Osteocyte (in vitro differentiated cells): ENCODE measurements around the gene SMAD2. TPM values are rescaled to one million over a fixed set of nuclear protein-coding genes. Genes with fewer than 3 reads are reported as not detected.

ENCODE experiments used
- DNase-seq: peaks from one replicate; pipeline ENCODE4 v3.0.0; 2021; ENCODE audit warnings: mixed read lengths; ENCODE audit not compliant: unreplicated experiment; ENCODE audit errors: extremely low spot score
- H3K27ac Mint-ChIP-seq: one replicate; pipeline ENCODE4 v1.8.0; 2021; ENCODE audit warnings: mild to moderate bottlenecking, mixed read lengths; ENCODE audit not compliant: unreplicated experiment
- H3K27me3 Mint-ChIP-seq: one replicate; pipeline ENCODE4 v1.8.0; 2021; ENCODE audit warnings: mixed read lengths; ENCODE audit not compliant: unreplicated experiment
- H3K36me3 Mint-ChIP-seq: one replicate; pipeline ENCODE4 v1.8.0; 2021; ENCODE audit warnings: mixed read lengths; ENCODE audit not compliant: unreplicated experiment
- H3K4me1 Mint-ChIP-seq: one replicate; pipeline ENCODE4 v1.8.0; 2021; ENCODE audit warnings: mixed read lengths; ENCODE audit not compliant: unreplicated experiment
- H3K4me3 Mint-ChIP-seq: one replicate; pipeline ENCODE4 v1.8.0; 2021; ENCODE audit warnings: mild to moderate bottlenecking, moderate library complexity, mixed read lengths; ENCODE audit not compliant: unreplicated experiment
- H3K9me3 Mint-ChIP-seq: one replicate; pipeline ENCODE4 v1.8.0; 2021; ENCODE audit warnings: mixed read lengths; ENCODE audit not compliant: unreplicated experiment
- total RNA-seq: library from RNA; stranded (reverse); gene quantifications from 2 replicates; pipeline ENCODE4 v1.2.1, GENCODE V29; 2021
- TF ChIP-seq, protein P1 (sequence below): fragments of 200-600 bp; sonication (generic); IDR thresholded peaks from 2 replicates; pipeline ENCODE4 v1.5.0; 2021; ENCODE audit warnings: antibody characterized with exemption, mild to moderate bottlenecking, moderate library complexity

The SMAD2 gene
- total RNA-seq, 1 donor from 2014 or later = 147 TPM

DNA sequence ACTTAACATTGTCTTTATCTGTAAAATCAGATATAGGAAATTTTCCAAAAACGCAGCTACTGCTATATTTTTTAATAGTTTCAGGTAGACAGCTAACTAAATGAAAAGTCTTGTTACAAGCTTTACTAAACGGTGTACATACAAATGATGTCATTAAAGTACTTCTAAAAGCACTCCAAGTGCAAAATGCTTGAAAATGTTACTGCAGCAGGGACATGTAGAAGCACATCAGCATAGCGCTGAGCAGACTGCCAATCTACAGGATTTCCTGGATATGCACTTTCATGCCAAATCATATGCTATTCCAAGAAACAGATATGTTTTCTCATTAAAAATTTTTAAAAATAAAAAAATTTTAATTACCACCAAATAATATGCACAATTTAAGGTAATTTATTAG is 61.7 kb downstream of the SMAD2 start:
- peaks cover 32% of the 10 kb centered on the region for H3K36me3 Mint-ChIP-seq
- H3K27me3 Mint-ChIP-seq = no peaks in the 10 kb centered on the region
- no peak overlapping the region for H3K4me3 Mint-ChIP-seq
- TF ChIP-seq, protein P1, sequence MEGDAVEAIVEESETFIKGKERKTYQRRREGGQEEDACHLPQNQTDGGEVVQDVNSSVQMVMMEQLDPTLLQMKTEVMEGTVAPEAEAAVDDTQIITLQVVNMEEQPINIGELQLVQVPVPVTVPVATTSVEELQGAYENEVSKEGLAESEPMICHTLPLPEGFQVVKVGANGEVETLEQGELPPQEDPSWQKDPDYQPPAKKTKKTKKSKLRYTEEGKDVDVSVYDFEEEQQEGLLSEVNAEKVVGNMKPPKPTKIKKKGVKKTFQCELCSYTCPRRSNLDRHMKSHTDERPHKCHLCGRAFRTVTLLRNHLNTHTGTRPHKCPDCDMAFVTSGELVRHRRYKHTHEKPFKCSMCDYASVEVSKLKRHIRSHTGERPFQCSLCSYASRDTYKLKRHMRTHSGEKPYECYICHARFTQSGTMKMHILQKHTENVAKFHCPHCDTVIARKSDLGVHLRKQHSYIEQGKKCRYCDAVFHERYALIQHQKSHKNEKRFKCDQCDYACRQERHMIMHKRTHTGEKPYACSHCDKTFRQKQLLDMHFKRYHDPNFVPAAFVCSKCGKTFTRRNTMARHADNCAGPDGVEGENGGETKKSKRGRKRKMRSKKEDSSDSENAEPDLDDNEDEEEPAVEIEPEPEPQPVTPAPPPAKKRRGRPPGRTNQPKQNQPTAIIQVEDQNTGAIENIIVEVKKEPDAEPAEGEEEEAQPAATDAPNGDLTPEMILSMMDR = no peak
- DNase-seq = no peak
- H3K9me3 Mint-ChIP-seq = no peaks in the 10 kb centered on the region
- H3K27ac Mint-ChIP-seq = no peak overlapping the region
- H3K4me1 Mint-ChIP-seq = peaks cover 27% of the 10 kb centered on the region

DNA sequence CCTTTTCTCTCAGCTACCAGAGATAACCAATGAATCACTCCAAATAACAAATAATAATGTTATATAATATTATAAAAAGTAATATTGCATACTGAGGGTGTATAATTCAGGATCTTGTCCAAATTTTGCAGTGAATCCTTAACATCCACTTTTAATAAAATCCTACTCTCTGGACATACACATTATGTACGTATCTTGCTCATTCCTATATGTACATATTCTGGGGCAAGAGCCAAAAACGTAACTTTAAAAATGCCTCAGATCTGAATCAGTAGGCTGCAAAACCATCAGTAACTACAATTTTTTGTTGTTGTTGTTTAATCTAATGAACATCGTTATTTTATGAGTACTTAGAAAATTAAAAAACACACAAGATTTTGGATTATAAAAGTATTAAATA is 65.3 kb downstream of the SMAD2 start:
- DNase-seq = no peak
- Mint-ChIP-seq H3K27me3 (no peaks in the 10 kb centered on the region), H3K27ac (no peak overlapping the region), H3K9me3 (no peaks in the 10 kb centered on the region), H3K4me3 (no peak overlapping the region), H3K4me1 (peaks cover 8% of the 10 kb centered on the region), H3K36me3 (peaks cover 46% of the 10 kb centered on the region)
- TF ChIP-seq, protein P1 = no peak

DNA sequence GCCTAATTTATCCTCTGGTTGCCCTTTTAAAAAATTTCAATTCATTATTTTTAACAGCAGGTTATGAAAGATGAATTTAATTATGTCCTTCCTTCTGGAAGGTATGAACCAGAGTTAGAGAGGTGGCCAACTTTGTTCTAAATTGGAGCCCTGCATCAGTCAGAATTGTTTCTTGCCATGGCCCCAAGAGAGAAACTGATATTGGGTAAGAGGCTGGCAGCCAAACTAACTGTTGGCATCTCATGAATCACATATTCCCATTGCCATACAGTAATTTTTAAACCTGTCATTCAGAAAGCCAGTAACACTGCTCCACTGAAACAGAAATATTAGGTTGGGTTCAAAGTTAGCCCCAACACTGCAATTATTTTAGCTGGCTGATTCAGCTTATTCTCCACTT is 67.4 kb downstream of the SMAD2 start:
- H3K9me3 Mint-ChIP-seq = peaks cover 11% of the 10 kb centered on the region
- H3K4me1 Mint-ChIP-seq = no peaks in the 10 kb centered on the region
- H3K36me3 Mint-ChIP-seq = peaks cover 55% of the 10 kb centered on the region
- TF ChIP-seq, protein P1 = no peak
- H3K27ac Mint-ChIP-seq = no peak overlapping the region
- no peak overlapping the region for H3K4me3 Mint-ChIP-seq
- H3K27me3 Mint-ChIP-seq = no peaks in the 10 kb centered on the region
- no peak for DNase-seq

DNA sequence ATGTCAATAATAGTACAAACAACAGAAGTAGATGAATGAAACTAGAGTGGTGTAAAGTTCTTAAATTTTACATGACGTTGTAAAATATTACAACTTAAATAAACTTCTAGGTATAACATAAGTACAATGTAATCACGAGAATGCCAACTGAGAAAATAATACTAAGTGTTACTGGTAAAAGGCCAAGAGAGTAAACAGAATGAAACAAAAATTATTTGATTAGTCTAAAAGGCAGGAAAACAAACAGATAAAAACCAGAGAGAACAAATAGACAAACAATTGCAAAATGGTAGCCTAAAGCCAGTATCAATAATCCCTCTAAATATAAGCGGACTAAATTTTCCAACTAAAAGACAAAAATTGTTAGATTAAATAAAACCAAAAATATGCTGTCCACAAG is 71.9 kb downstream of the SMAD2 start:
- Mint-ChIP-seq H3K9me3 (peaks cover 14% of the 10 kb centered on the region), H3K27me3 (no peaks in the 10 kb centered on the region), H3K4me3 (no peak overlapping the region), H3K36me3 (peaks cover 50% of the 10 kb centered on the region), H3K27ac (no peak overlapping the region), H3K4me1 (no peaks in the 10 kb centered on the region)
- TF ChIP-seq, protein P1 = no peak
- no peak for DNase-seq

DNA sequence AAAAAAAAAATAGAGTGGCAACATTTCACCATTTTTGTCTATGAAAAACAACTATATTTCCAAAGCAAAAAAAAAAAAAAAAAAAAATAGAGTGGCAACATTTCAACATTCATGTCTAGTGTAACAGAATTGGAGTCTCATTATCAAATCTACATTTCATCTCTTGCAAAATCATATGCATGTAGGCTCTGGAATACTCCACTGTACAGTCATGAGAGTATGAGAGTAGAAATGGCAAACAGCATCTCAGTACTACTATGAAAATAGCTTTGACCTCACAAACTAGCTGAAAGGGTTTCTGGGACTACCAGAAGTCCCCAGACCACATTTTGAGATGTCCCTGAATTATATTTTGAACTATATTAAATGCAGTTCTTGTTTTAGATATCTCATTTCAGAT is 82.8 kb downstream of the SMAD2 start:
- no peak overlapping the region for H3K4me3 Mint-ChIP-seq
- H3K9me3 Mint-ChIP-seq = no peaks in the 10 kb centered on the region
- TF ChIP-seq, protein P1 = no peak
- H3K4me1 Mint-ChIP-seq = no peaks in the 10 kb centered on the region
- H3K27me3 Mint-ChIP-seq = no peaks in the 10 kb centered on the region
- DNase-seq = no peak
- H3K36me3 Mint-ChIP-seq = peaks cover 42% of the 10 kb centered on the region
- H3K27ac Mint-ChIP-seq = no peak overlapping the region
